ENCODE results near the gene TIPIN.
A peak's percentile ranks its signal among the peaks of the same experiment; 100 is the strongest.
"Not testable (repeated sequence)": the region's sequence is repeated elsewhere in the genome, so short reads cannot be mapped to it uniquely, and the experiment has no call there.

TIPIN gene

DNA sequence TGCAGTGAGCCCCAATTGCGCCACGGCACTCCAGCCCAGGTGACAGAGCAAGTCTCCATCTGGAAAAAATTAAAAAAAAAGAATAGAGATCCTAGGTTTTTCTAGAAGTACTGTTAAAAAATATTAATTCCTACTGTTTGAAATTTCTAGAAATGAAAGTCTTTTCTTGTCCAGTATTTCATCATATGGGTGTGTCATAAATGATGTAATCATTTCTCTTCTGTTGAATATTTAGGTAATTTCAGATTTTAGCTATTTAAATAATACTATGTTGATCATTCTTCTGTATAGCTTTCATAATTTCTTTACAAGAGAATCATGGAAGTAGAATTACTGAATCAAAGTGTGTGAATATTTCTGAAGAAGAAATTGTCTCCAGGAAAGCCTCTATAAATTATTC, 24.9 kb upstream of the TIPIN start:
- not testable (repeated sequence) for DNase-seq

DNA sequence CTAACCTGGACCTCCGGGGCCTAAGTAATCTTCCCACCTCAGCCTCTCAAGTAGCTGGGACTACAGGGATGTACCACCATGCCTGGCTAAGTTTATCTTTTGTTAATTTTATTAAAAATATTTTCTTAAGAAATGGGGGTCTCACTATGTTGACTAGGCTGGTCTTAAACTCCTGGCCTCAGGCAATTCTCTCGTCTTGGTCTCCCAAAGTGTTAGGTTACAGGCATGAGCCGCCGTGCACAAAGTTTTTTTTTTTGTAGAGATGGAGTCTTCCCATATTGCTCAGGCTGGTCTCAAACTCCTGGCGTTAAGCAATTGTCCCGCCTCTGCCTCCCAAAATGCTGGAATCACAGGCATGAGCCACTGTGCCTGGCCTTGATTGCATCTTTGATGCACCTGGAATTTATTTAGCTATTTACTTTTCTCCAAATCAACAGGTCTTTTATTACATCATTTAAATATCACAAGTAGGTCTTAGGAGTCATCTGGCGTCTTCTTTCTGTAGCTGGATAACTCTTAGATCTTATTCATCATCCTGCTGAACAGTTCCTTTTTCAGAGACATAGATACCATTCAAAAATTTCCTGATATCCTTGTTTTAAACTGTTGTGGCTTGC, 22.4 kb upstream of the TIPIN start:
- DNase-seq = no peak

DNA sequence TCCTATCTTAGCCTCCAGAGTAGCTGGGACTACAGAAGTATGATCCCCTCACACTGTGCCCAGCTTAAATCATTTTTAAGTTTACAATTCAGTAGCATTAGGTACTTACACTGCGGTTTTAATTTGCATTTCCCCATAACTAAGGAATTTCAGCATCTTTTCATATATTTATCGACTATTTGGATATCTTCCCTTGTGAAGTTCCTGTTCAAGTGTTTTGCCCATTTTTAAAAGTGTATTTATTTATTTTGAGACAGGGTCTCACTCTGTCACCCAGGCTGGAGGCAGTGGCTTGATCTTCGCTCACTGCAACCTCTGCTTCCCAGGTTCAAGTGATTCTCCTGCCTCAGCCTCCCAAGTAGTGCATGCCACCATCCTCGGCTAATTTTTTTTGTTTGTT, 17.7 kb upstream of the TIPIN start:
- no peak for DNase-seq

DNA sequence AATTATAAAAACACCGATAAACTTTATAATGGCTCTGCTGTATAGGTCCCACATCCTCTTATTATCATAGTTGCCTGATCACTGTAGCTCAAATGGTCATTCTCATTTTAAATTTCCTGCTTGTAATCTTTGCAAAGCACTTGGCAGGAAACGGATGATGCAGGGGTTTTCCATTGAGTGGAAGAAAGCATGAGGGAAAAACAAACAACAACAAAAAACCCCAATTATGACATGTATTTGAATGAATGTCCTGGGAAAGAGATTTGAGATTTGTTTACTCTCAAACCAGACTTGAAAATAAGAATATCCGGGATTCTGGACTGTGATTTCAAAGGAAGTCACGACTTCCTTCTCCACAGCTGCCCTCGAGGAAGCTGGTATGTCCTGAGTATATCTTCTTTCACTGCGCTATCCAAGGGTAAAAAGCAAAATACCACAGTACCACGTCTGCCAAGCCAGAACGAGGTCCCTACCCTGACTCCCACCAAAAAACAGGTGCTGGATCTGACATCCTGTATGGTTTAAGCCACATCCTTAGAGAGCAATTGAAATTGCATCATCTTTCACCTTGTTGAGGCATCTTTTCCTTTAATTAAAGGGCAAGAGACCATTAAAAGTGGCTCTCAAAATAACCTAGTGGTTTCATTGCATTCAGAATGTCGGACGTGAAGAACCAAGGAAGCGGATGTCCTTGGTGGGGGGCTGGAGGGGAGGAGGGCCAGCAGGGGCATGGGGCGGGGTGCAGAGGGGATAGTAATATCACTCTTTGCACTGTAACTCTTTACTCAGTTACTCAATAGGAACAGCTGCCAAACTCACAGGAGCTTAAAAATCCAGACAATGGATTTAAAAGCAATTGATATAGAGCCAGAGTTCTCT, 13.5 kb upstream of the TIPIN start:
- DNase-seq = no peak

DNA sequence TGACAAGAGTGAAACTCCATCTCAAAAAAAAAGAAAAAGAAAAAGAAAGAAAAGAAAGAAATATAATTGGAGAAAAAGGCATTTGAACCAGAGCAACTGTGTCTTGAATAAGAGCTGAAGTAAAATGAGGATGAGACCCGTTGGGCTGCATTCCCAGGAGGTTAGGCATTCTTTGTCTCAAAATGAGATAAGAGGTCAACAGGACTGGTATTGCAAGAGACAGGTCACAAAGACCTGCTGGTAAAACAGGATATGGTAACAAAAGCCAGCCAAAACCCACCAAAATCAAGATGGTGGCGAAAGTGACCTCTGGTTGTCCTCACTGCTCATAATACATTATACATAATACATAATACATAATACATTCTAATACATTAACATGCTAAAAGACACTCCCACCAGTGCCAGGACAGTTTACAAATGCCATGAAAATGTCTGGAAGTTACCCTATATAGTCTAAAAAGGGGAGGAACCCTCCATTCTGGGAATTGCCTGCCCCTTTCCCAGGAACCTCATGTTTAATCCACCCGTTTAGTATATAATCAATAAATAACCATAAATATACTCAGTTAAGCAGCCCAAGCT, 8.6 kb upstream of the TIPIN start:
- DNase-seq = no peak

DNA sequence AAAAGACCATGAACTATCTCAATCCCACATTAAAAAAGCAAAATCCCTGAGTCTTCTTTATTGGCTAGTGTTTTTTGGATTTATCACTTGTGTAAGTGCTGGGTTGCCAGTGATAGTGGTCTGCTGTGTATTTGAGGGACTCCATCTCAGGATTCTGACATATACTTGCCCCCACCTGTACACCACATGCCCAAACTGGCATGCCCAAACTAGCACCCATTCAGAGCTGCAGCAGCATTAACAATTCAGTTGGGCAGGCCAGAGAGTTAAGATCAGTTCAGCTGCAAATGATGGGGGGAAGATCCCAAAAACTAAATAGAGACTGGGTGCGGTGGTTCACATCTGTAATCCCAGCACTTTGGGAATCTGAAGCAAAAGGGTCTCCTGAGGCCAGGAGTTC, 6.3 kb upstream of the TIPIN start:
- no peak for DNase-seq

DNA sequence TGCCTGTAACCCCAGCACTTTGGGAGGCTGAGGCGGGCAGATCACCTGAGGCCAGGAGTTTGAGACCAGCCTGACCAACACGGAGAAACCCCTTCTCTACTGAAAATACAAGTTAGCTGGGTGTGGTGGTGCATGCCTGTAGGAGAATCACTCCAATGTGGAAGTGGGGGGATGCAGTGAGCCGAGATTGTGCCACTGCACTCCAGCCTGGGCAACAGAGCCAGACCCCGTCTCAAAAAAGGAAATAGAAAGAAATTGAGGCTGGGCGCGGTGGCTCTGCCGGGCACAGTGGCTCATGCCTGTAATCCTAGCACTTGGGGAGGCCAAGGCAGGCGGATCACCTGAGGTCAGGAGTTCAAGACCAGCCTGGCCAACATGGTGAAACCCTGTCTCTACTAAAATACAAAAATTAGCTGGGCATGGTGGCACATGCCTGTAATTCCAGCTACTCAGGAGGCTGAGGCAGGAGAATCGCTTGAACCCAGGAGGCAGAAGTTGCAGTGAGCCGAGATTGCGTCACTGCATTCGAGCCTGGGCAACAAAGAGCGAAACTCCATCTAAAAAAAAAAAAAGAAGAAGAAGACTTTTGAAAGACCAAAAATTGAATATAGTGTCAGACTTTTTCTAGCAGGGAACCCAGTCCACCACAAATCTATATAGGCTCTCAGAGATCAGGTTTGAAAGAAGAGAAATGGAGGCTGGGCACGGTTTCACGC, 5.4 kb upstream of the TIPIN start:
- not testable (repeated sequence) for DNase-seq

DNA sequence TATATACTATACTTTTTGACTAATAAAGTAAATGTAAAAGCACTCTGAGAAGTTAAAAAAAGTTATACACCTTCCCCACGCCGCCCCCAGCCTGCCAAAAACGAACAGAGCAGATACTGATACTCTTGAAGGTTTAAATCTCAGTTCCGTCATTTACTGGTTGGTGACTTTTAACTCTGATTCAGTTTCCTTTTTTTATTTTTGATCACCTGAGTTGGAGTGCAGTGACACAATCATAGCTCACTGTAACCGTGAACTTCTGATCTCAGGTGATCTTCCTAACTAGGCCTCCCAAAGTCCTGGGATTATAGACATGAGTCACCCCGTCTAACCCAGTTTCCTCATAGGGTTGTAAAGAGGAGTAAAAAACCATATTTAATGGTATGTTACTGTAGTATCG, 3.3 kb upstream of the TIPIN start:
- DNase-seq = no peak

DNA sequence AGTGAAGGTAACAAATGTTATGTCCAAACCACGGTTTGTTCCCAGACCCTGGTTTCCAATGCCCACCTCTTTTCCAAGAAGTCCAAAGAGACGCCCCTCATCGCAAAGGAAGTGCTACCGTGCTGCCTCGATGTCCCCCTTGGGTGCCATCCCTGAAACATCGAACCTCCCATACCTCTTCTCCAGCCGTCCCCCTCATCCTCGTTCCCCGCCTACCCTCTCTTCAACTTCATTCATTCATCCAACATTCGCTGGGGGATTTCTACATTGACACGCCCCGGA, 467 bp downstream of the TIPIN start:
- no peak for DNase-seq

DNA sequence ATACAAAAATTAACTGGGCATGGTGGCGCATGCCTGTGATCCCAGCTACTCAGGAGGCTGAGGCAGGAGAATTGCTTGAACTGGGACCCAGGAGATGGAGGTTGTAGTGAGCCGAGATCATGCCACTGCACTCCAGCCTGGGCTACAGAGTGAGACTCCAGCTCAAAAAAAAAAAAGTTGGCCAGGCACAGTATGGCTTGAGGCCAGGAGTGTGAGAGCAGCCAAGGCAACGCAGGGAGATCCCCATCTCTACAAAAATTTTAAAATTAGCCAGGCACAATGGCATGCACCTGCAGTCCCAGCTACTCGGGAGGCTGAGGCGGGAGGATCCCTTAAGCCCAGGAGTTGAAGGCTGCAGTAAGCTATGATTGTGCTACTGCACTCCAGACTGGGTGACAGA, 8.0 kb downstream of the TIPIN start:
- DNase-seq = not testable (repeated sequence)

DNA sequence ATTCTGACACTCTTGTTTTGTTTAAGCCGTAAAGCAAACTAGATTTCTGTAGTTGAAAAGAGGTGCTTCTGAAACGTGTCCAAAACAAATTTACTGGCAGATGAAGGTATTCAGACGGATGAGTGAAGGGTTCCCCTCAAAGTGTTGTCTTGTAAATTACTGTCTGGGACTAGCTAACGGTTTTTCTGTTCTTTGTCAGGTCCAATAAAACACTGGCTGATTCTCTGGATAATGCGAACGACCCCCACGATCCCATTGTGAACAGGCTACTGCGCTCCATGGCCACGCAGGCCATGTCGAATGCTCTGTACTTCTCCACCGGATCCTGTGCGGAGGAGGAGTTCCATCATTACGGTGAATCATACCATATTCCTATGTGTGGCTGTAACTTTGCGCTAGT, 27.7 kb downstream of the TIPIN start:
- DNase-seq = no peak

DNA sequence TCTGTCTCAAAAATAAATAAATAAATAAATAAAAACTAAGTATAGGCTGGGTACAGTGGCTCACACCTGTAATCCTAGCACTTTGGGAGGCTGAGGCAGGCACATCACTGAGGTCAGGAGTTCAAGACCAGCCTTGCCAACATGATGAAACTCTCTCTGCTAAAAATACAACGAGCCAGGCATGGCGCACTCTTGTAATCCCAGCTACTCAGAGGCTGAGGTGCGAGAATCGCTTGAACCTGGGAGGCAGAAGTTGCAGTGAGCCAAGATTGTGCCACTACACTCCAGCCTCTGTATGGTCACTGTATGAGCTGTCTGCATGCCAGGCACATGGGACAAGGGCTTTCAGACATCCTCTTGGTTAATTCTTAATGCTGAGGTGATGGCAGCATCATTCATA, 28.7 kb downstream of the TIPIN start:
- DNase-seq = no peak

DNA sequence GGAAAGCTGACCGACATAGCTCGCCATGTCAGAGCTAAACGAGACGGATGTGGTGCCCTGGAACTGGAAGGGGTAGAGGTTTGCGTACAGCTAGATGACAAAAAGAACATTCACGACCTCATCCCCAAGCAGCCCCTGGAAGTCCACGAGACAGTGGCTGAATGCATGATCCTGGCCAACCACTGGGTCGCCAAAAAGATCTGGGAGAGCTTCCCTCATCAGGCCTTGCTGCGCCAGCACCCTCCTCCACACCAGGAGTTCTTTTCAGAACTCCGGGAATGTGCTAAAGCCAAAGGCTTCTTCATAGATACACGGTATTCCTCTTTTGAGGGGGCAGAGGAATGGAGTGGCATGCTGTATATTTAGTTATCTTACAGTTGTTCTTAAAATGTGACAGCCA, 30.4 kb downstream of the TIPIN start:
- no peak for DNase-seq

DNA sequence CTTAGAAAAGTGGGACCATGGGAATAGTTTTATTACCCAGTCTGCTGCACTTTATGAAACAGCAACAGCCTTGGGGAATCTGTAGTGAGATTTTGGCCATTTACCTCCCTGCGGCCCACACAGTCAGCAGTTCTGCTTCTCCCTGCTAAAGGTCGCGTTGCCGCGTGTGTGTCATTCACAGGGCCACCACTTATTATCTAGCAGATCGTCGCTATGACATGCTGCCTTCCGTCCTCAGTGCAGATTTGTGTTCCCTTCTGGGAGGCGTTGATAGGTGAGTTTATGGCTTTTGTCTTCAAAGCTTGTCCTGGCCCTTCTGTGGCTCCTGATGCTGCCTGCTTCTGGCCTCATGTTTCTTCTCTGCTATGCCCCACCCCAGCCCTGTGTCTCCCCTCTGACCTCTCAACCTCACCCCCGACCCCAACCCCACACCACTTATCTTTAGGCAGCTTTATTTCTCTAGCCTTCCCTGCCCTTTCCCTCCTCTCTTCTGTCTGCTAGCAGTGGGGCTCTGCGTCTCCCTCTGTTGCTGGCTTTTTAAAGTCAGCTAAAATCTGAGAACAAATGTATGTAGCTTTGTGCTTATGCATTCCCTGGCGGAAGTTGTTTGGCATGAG, 33.1 kb downstream of the TIPIN start:
- no peak for DNase-seq

DNA sequence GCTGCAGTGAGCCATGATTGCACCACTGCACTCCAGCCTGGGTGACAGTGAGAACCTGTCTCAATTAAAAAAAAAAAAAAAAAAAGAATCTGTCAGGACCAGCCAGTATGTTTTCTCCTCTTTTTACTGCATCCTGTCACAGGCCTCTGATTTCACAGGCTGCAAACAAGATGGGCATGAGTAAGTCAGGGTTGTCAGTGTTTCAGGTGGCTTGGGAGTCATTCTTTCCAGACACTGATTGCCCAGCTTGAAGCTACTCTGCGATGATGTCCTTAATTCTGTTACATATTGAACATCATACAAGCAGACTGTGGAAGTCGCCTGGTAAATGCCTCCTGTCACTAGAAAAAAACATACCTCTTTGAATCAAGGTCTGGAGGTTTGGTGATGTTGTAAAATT, 44.3 kb downstream of the TIPIN start:
- no peak for DNase-seq

DNA sequence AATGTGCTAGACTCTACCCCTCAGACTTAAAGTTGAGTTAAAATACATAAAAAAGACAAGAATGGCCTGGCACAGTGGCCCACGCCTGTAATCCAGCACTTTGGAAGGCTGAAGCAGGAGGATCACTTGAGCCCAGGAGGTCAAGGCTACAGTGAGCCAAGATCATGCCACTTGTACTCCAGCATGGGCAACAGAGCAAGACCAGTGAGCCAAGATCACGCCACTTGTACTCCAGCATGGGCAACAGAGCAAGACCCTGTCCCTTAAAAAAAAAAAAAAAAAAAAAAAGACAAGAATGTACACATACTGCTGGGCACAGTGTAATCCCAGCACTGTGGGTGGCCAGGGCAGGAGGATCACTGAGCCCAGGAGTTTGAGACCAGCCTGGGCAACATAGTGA, 45.7 kb downstream of the TIPIN start:
- DNase-seq = no peak

DNA sequence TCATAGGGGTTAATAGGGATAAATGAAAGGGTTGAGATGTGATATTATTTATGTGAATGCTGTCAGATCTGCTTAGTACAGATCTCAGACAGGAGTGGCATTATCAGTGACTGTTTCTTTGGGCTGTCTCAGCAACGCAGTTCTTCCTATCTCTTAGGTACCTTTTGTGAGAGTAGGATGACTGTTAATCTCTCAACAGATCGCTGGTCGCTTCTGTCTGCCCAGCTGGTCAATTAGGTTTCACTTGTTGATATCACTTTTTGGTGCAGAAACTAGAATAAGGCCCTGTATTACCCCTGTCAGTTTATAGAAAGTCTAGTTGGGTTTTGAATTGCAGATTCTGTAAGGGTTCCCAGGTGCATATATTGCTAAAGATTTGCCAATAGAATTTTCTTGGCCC, 46.7 kb downstream of the TIPIN start:
- no peak for DNase-seq

DNA sequence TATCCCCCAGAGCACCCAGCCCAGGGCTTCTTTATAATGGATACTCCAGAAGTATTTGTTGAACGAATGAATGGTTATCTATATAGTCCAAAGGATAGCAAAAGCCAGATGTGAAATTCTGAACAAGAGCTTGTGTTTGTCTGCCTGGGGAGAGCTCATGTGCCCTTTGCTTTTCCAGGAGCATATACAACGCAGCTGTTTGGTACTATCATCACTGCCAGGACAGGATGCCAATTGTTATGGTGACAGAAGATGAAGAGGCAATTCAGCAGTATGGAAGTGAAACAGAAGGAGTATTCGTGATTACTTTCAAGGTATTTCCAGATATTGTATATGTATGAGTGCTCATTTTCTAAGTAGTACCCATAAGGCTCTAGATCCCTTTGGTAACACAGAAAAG, 48.0 kb downstream of the TIPIN start:
- DNase-seq = no peak

DNA sequence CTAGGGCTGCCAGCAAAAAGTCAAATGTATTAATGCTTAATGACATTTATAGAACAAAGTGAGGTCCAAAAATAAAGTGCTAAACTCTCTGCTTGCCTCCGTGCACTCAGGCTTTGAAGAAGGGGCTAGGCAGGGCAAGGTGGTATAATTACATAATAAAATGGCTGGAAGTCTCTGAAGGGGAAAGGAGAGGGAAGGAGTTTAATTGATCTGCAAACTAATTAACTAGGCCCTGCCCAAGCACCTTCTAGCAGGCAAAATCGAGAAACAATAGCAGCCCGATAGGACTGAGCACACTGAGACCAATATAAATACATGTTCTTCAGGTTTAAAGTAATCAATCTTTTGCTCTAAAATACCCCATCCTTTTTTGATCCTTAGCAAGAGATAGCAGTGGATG, 50.1 kb downstream of the TIPIN start:
- DNase-seq = no peak

DNA sequence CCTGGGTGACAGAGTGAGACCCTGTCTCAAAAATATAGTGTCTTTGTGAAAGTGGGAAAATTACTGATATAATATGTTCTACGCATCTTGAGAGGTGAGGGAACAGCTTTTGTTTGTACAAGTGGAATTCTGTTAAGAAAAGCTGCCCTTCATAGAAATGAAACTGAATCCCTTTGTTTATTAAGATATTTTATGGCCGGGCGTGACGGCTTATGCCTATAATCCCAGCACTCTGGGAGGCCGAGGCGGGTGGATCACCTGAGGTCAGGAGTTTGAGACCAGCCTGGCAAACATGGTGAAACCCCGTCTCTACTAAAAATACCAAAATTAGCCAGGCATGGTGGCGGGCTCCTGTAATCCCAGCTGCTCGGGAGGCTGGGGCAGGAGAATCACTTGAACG, 52.1 kb downstream of the TIPIN start:
- DNase-seq = not testable (repeated sequence)

DNA sequence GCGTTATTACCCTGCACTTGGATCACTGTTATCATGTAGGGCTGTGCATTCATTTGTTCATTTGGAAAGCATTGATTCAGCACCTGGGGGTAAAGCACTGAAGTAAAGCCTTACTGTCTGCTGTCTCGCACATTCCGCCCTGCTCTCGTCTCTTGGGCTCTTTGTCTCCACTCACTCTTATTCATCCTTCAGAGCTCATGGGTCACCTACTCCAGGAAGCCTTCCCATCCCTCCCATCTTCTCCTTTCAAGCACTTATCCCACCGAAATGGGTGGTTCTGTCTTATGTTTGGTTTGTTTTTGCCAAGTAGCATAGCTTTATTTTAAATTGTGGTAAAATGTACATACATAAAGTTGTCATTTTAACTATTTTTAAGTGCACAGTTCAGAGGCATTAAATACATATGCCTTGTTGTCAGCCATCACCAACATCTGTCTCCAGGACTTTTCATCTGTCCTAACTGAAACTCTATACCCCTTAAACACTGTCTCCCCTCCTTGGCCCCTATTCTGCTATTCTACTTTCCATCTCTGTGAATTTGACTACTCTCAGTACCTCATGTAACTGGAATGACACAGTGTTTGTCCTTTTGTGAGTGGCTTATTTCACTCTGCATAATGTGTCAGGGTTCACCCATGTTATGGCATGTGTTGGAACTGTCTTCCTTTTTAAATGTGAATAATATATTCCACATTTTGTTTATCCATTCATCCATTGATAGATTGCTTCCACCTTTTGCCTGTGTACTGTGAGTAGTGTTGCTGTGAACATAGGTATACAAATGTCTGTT, 53.8 kb downstream of the TIPIN start:
- no peak for DNase-seq

DNA sequence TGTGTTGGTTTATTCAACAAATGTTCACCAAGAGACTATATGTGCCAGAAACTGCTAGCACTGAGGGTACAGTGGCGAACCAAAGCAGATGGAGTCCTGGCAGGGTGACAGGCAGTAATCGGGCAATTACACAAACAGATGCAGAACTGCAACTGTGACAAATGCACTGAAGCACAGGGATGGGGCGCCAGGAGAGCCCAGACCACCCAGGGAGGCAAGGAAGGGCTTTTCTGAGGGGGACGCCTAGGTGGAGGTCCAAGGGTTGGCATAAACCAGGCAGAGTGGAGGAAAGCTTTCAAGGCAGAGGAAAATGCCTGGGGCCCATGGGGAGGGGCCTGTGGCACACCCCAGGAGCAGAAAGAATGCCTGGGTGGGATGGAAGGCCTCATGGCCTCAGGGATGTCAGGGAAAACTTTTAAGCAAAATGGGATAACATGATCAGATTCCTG, 57.7 kb downstream of the TIPIN start:
- DNase-seq = peak; percentile 8

DNA sequence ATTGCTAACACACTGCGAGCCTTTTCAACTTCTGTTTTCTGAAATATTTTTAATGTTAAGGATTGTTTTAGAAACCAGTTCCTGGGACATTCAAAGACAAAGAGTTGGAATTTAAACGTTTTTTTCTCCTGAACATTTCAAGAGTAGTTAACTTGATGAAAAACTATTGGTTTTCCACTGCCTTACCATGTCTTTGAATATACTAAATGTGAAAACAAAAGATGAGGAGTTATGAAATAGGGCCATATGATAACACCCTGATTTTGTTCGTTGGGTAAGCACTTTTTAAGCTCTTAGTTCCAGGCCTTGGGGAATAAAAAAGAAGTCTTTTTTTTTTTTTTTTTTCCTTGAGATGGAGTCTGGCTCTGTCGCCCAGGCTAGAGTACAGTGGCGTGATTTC, 60.3 kb downstream of the TIPIN start:
- DNase-seq = no peak

Measured in fibroblast of skin of right quadriceps (primary cell).